ENCODE data around the gene CCDC18.

GRCh38 chr1:93154898-93155297 lies 25.6 kb upstream of the CCDC18 start:
- TF ChIP-seq CTCF (IDR thresholded peaks at IDR 0.05; ENCODE audit: insufficient read depth, low read depth, low read length) (no peak), EZH2 (IDR thresholded peaks at IDR 0.05; ENCODE audit: insufficient read depth, low read length) (no peak)

Measured in astrocyte (in vitro differentiated cells and primary cell).